GM23338 (cell line): ENCODE measurements around the gene TCN2. TPM values are rescaled to one million over a fixed set of nuclear protein-coding genes. Genes with fewer than 3 reads are reported as not detected.

Experiments used
- ATAC-seq: fragments of 200-7000 bp; cut with Tn5 transposase; 3 replicates; pipeline ENCODE4 v1.9.1; 2020
- DNase-seq: peaks from one replicate; pipeline ENCODE4 v3.0.0-alpha.2; 2015; ENCODE audit warnings: low spot score
- H2AFZ ChIP-seq: fragments of 200-600 bp; sonication (generic); 2 replicates; pipeline ENCODE4 v1.8.0; 2016; ENCODE audit warnings: antibody characterized with exemption, mild to moderate bottlenecking, moderate library complexity
- H3F3A ChIP-seq: fragments of 200-600 bp; sonication (generic); replicated peaks from 2 replicates; pipeline ENCODE4 v1.8.0; 2017; ENCODE audit warnings: antibody characterized with exemption, mixed run types, low read depth
- H3K27ac ChIP-seq: fragments of 200-600 bp; sonication (generic); 2 replicates; pipeline ENCODE4 v1.6.1; 2016; ENCODE audit warnings: low read depth
- H3K27me3 ChIP-seq: fragments of 200-600 bp; sonication (generic); 2 replicates; pipeline ENCODE4 v1.8.0; 2016; ENCODE audit warnings: mild to moderate bottlenecking, mixed run types, moderate library complexity; ENCODE audit not compliant: insufficient read depth
- H3K36me3 ChIP-seq: fragments of 200-600 bp; sonication (generic); 2 replicates; pipeline ENCODE4 v1.8.0; 2016; ENCODE audit warnings: mild to moderate bottlenecking; ENCODE audit not compliant: insufficient read depth
- H3K4me1 ChIP-seq: fragments of 200-600 bp; sonication (generic); 2 replicates; pipeline ENCODE4 v1.8.0; 2016; ENCODE audit warnings: mild to moderate bottlenecking, moderate library complexity; ENCODE audit not compliant: insufficient read depth
- H3K4me2 ChIP-seq: fragments of 200-600 bp; sonication (generic); 2 replicates; pipeline ENCODE4 v1.7.1; 2017; ENCODE audit warnings: mixed run types
- H3K4me3 ChIP-seq: fragments of 200-600 bp; sonication (generic); 2 replicates; pipeline ENCODE4 v1.6.1; 2016; ENCODE audit warnings: mixed run types
- H3K79me2 ChIP-seq: fragments of 200-600 bp; sonication (generic); replicated peaks from 2 replicates; pipeline ENCODE4 v1.8.0; 2017; ENCODE audit warnings: mild to moderate bottlenecking; ENCODE audit not compliant: insufficient read depth
- H3K9me2 ChIP-seq: fragments of 200-600 bp; sonication (generic); 2 replicates; pipeline ENCODE4 v1.8.0; 2017; ENCODE audit not compliant: insufficient read depth
- H4K20me1 ChIP-seq: fragments of 200-600 bp; sonication (generic); replicated peaks from 2 replicates; pipeline ENCODE4 v1.8.0; 2017; ENCODE audit warnings: mild to moderate bottlenecking; ENCODE audit not compliant: insufficient read depth
- H3K27ac Mint-ChIP-seq: 2 replicates; pipeline ENCODE4 v1.8.0; 2020; ENCODE audit warnings: inconsistent platforms, mild to moderate bottlenecking, moderate library complexity, mixed read lengths
- H3K27me3 Mint-ChIP-seq: 3 replicates; pipeline ENCODE4 v1.8.0; 2022; ENCODE audit warnings: low read depth, mild to moderate bottlenecking, moderate library complexity, mixed read lengths, inconsistent platforms; ENCODE audit not compliant: insufficient read depth, poor library complexity
- H3K36me3 Mint-ChIP-seq: 3 replicates; pipeline ENCODE4 v1.8.0; 2021; ENCODE audit warnings: low read depth, mild to moderate bottlenecking, inconsistent platforms, moderate library complexity, mixed read lengths
- H3K4me1 Mint-ChIP-seq: 3 replicates; pipeline ENCODE4 v1.8.0; 2020; ENCODE audit warnings: mild to moderate bottlenecking, inconsistent platforms, mixed read lengths
- H3K4me3 Mint-ChIP-seq: 3 replicates; pipeline ENCODE4 v1.8.0; 2021; ENCODE audit warnings: moderate library complexity, mild to moderate bottlenecking, inconsistent platforms, mixed read lengths
- H3K9me3 Mint-ChIP-seq: 3 replicates; pipeline ENCODE4 v1.8.0; 2020; ENCODE audit warnings: moderate library complexity, mild to moderate bottlenecking, inconsistent platforms, mixed read lengths
- EZH2phosphoT487 ChIP-seq: fragments of 200-600 bp; sonication (generic); IDR thresholded peaks from one replicate; pipeline ENCODE4 v1.8.1; 2018; ENCODE audit warnings: antibody characterized with exemption; ENCODE audit not compliant: unreplicated experiment
- NANOG ChIP-seq: IDR thresholded peaks from 2 replicates; pipeline ENCODE4 v1.6.1; 2016; ENCODE audit warnings: antibody characterized with exemption, borderline replicate concordance
- POLR2AphosphoS5 ChIP-seq: IDR thresholded peaks from 2 replicates; pipeline ENCODE4 v1.6.1; 2016; ENCODE audit warnings: antibody characterized with exemption, low read depth
- STAT1 ChIP-seq: IDR thresholded peaks from one replicate; pipeline ENCODE4 v1.6.1; 2016; ENCODE audit warnings: antibody characterized with exemption; ENCODE audit not compliant: unreplicated experiment
- ZNF114 ChIP-seq: fragments of 250-450 bp; sonication (Bioruptor Pico); IDR thresholded peaks from 2 replicates; pipeline ENCODE4 v1.5.0; 2020; ENCODE audit warnings: mild to moderate bottlenecking, moderate library complexity
- ZNF331 ChIP-seq: fragments of 250-450 bp; sonication (Bioruptor Pico); IDR thresholded peaks from 2 replicates; pipeline ENCODE4 v1.5.0; 2020; ENCODE audit warnings: low read depth, mild to moderate bottlenecking, moderate library complexity
- ZNF462 ChIP-seq: fragments of 250-450 bp; sonication (Bioruptor Pico); IDR thresholded peaks from 2 replicates; pipeline ENCODE4 v1.5.0; 2020; ENCODE audit warnings: mild to moderate bottlenecking, moderate library complexity
- polyA plus RNA-seq: library from polyadenylated mRNA; unstranded; fragments of >200 nt; fragmentation: Nextera tagmentation; extraction: Ambion mirVana; gene quantifications from 2 replicates; pipeline ENCODE4 v1.2.1, GENCODE V29; 2016
- total RNA-seq: library from RNA; depleted of rRNA; stranded (reverse); fragments of >200 nt; shearing (Covaris generic); gene quantifications from 2 replicates; pipeline ENCODE4 v1.2.3, GENCODE V29; 2014

The TCN2 gene
- total and polyA plus RNA-seq, 2 experiments from 2014 or later: 12.9 to 38.1 TPM

- TF ChIP-seq EZH2phosphoT487 (no peak), STAT1 (no peak), NANOG (no peak), POLR2AphosphoS5 (no peak), ZNF331 (CRISPR knock-in tag) (no peak)
Observed at GRCh38 chr22:30654361-30654760, 47.4 kb downstream of the TCN2 start (continued).

GRCh38 chr22:30655532-30655931 is 48.6 kb downstream of the TCN2 start:
- no peaks in the 10 kb centered on the region for H3K9me2 ChIP-seq
- H4K20me1 ChIP-seq: no peaks in the 10 kb centered on the region
- H3K79me2 ChIP-seq: no peaks in the 10 kb centered on the region
- peaks cover 5% of the 10 kb centered on the region for H3K4me1 Mint-ChIP-seq
- peak overlapping the region; percentile 73; the same call in 1 of the 2 replicates for H3K27ac ChIP-seq
- peak; percentile 90 for ATAC-seq
- H3K9me3 Mint-ChIP-seq: peaks cover 3% of the 10 kb centered on the region; the same call in 2 of the 3 replicates
- H3K36me3 Mint-ChIP-seq: peaks cover 13% of the 10 kb centered on the region; the same call in 2 of the 3 replicates
- H3K27me3 ChIP-seq: no peaks in the 10 kb centered on the region
- H2AFZ ChIP-seq: no peak overlapping the region
- H3K27ac Mint-ChIP-seq: no peak overlapping the region
- TF ChIP-seq ZNF462 (CRISPR knock-in tag): 0 out of 2 replicates have a peak, but pooled peaks have one; percentile 27
- TF ChIP-seq ZNF114 (CRISPR knock-in tag): no peak
- TF ChIP-seq NANOG: peak; percentile 79
- H3K36me3 ChIP-seq: no peaks in the 10 kb centered on the region
- H3K4me2 ChIP-seq: no peak overlapping the region
- H3K27me3 Mint-ChIP-seq: peaks cover 15% of the 10 kb centered on the region
- peak; percentile 79 for DNase-seq
- 0 out of 3 replicates have a peak overlapping the region, but pooled peaks have one; percentile 19 for H3K4me3 Mint-ChIP-seq
- H3K4me3 ChIP-seq: no peak overlapping the region
- H3K4me1 ChIP-seq: peaks cover 4% of the 10 kb centered on the region
- H3F3A ChIP-seq: peaks cover 2% of the 10 kb centered on the region; the same call in 1 of the 2 replicates
